ENCODE measurements around the gene PLGRKT. TPM values are rescaled to one million over a fixed set of nuclear protein-coding genes. Genes with fewer than 3 reads are reported as not detected.
"Not testable (repeated sequence)": the region's sequence is repeated elsewhere in the genome, so short reads cannot be mapped to it uniquely, and the experiment has no call there.

PLGRKT gene
- total and polyA plus RNA-seq, 3 experiments from 2014 or later: 34.3 to 48.6 (median 36.1) TPM

DNA sequence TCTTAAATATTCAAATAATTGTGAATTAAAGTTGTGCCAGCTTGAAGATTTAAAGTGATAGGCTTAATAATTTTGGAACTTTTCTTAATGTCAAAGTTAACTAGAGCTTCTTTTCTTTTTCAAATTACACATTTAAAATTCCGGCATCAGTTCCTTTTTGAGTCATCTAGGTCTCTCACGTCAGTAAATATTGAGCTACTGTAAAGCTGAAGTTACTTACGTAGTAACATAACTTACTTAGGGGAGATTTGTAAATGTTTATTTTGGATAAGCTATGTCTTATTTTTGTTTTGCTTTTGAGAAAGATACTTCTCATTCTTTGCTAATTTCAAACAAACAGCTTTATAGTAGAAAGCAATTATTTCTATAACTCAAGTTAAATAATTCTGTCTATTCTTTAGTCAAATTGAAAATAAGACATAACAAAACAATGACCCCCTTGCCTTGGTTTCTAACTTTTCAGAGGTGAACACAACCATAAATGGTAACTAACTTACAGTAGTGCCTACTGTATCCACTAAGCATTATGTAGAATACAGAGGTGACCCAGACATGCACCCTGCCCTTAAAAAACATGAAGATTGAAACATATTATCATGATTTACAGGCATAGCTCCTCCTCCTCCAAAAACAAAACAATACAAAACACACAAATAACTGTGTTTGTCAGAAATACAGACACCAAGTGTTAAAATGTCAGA is 42.4 kb upstream of the PLGRKT start:
- Histone ChIP-seq H3K27ac (ENCODE audit: low read depth, low read length) (no peak overlapping the region), H3K4me1 (ENCODE audit: insufficient read depth, low read length) (no peaks in the 10 kb centered on the region), H3K9me3 (ENCODE audit: low read length) (no peaks in the 10 kb centered on the region), H3K36me3 (ENCODE audit: insufficient read depth, low read length) (no peaks in the 10 kb centered on the region), H3K27me3 (ENCODE audit: insufficient read depth, low read length, poor library complexity, severe bottlenecking) (no peaks in the 10 kb centered on the region), H3K4me3 (ENCODE audit: low read length) (no peak overlapping the region)
- POLR2A ChIA-PET: interaction anchor here (0.5 kb wide), 1 partner anchor 120 kb away, joined by 4 read pairs; no protein-coding TSS in a partner anchor
- CTCF ChIA-PET: interaction anchor here (1.5 kb wide), 1 partner anchor 121 kb away, joined by 3 read pairs; no protein-coding TSS in a partner anchor
- Mint-ChIP-seq H3K27ac (no peak overlapping the region), H3K9me3 (peaks cover 0 to 6% (median 2%) of the 10 kb centered on the region in 5 donors), H3K4me1 (no peaks in the 10 kb centered on the region), H3K4me3 (no peak overlapping the region), H3K36me3 (peaks cover 3 to 22% (median 5%) of the 10 kb centered on the region in 3 donors), H3K27me3 (peaks cover 6 to 7% of the 10 kb centered on the region in 2 donors)
- no peak for DNase-seq

DNA sequence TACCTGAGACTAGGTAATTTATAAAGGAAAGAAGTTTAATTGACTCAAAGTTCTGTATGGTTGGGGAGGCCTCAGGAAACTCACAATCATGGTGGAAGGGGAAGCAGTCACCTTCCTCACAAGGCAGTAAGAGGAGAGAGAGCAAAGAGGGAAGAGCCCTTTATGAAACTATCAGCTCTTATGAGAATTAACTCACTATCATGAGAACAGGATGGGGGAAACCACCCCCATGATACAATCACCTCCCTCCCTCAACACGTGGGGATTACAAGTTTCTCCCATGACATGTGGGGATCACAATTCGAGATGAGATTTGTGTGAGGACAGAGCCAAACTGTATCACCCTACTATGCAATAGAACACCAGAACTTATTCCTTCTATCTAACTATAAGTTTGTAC is 40.5 kb upstream of the PLGRKT start:
- Histone ChIP-seq H3K27me3 (ENCODE audit: insufficient read depth, low read length, poor library complexity, severe bottlenecking) (no peaks in the 10 kb centered on the region), H3K4me1 (ENCODE audit: insufficient read depth, low read length) (no peaks in the 10 kb centered on the region), H3K27ac (ENCODE audit: low read depth, low read length) (no peak overlapping the region), H3K36me3 (ENCODE audit: insufficient read depth, low read length) (no peaks in the 10 kb centered on the region), H3K4me3 (ENCODE audit: low read length) (no peak overlapping the region), H3K9me3 (ENCODE audit: low read length) (no peaks in the 10 kb centered on the region)
- Mint-ChIP-seq H3K27me3 (peaks cover 4 to 6% of the 10 kb centered on the region in 2 donors), H3K4me3 (no peak overlapping the region), H3K9me3 (peaks cover 0 to 6% (median 4%) of the 10 kb centered on the region in 5 donors), H3K4me1 (peaks cover 3 to 5% (median 5%) of the 10 kb centered on the region in 3 donors), H3K36me3 (peaks cover 3 to 24% (median 7%) of the 10 kb centered on the region in 3 donors), H3K27ac (no peak overlapping the region)
- ChIA-PET POLR2A (no interaction called here), CTCF (no interaction called here)
- no peak for DNase-seq

- peaks cover 3 to 24% (median 7%) of the 10 kb centered on the region in 3 donors for H3K36me3 Mint-ChIP-seq
- H3K4me3 Mint-ChIP-seq; H3K9me3 ChIP-seq (ENCODE audit: low read length); H3K4me3 ChIP-seq (ENCODE audit: low read length); H3K27me3 Mint-ChIP-seq; H3K9me3 Mint-ChIP-seq; H3K4me1 Mint-ChIP-seq; DNase-seq; H3K4me1 ChIP-seq (ENCODE audit: insufficient read depth, low read length); H3K27ac Mint-ChIP-seq; H3K27me3 ChIP-seq (ENCODE audit: insufficient read depth, low read length, poor library complexity, severe bottlenecking); H3K27ac ChIP-seq (ENCODE audit: low read depth, low read length); POLR2A ChIA-PET; H3K36me3 ChIP-seq (ENCODE audit: insufficient read depth, low read length); CTCF ChIA-PET: not testable (repeated sequence)
Observed at GRCh38 chr9:5475611-5476010, 37.9 kb upstream of the PLGRKT start.

DNA sequence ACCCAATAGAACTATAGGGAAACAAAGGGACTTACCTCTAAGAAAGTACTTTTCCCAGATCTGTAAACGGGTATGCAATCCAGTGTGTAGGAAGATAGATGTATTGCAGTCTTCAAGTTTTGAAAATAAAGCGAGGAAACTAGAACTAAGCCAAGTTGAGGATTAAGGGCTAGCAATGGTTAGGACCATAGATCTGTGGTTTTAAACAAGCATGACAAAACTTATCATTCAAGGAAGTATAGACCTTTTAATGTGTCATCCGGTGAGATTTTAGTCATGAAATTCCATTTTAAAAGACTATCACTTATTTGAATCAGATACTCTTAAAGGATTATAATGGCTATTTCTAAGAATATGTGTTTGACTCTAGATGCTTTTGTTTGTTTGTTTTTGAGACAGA is 33.1 kb upstream of the PLGRKT start:
- no peak overlapping the region for H3K4me3 Mint-ChIP-seq
- Histone ChIP-seq H3K36me3 (ENCODE audit: insufficient read depth, low read length) (no peaks in the 10 kb centered on the region), H3K4me1 (ENCODE audit: insufficient read depth, low read length) (no peaks in the 10 kb centered on the region), H3K9me3 (ENCODE audit: low read length) (no peaks in the 10 kb centered on the region), H3K4me3 (ENCODE audit: low read length) (no peak overlapping the region), H3K27me3 (ENCODE audit: insufficient read depth, low read length, poor library complexity, severe bottlenecking) (no peaks in the 10 kb centered on the region), H3K27ac (ENCODE audit: low read depth, low read length) (no peak overlapping the region)
- ChIA-PET POLR2A (no interaction called here), CTCF (no interaction called here)
- peaks cover 17 to 33% (median 19%) of the 10 kb centered on the region in 3 donors for H3K36me3 Mint-ChIP-seq
- no peak overlapping the region for H3K27ac Mint-ChIP-seq
- peaks cover 3 to 5% (median 5%) of the 10 kb centered on the region in 3 donors for H3K4me1 Mint-ChIP-seq
- peaks cover 0 to 4% (median 0%) of the 10 kb centered on the region in 5 donors for H3K9me3 Mint-ChIP-seq
- DNase-seq: no peak
- H3K27me3 Mint-ChIP-seq: no peaks in the 10 kb centered on the region

- no peaks in the 10 kb centered on the region for H3K36me3 ChIP-seq (ENCODE audit: insufficient read depth, low read length)
- Mint-ChIP-seq H3K9me3 (peaks cover 0 to 2% (median 0%) of the 10 kb centered on the region in 5 donors), H3K27ac (no peak overlapping the region), H3K36me3 (peaks cover 11 to 38% (median 23%) of the 10 kb centered on the region in 3 donors), H3K4me1 (peaks cover 3 to 5% (median 5%) of the 10 kb centered on the region in 3 donors), H3K4me3 (no peak overlapping the region), H3K27me3 (no peaks in the 10 kb centered on the region)
- H3K4me3 ChIP-seq (ENCODE audit: low read length): no peak overlapping the region
- H3K4me1 ChIP-seq (ENCODE audit: insufficient read depth, low read length): no peaks in the 10 kb centered on the region
- POLR2A ChIA-PET: no interaction called here
- H3K27me3 ChIP-seq (ENCODE audit: insufficient read depth, low read length, poor library complexity, severe bottlenecking): no peaks in the 10 kb centered on the region
- CTCF ChIA-PET: no interaction called here
- DNase-seq: no peak
- H3K27ac ChIP-seq (ENCODE audit: low read depth, low read length): no peak overlapping the region
- no peaks in the 10 kb centered on the region for H3K9me3 ChIP-seq (ENCODE audit: low read length)
Observed at GRCh38 chr9:5470122-5470521, 32.4 kb upstream of the PLGRKT start.

DNA sequence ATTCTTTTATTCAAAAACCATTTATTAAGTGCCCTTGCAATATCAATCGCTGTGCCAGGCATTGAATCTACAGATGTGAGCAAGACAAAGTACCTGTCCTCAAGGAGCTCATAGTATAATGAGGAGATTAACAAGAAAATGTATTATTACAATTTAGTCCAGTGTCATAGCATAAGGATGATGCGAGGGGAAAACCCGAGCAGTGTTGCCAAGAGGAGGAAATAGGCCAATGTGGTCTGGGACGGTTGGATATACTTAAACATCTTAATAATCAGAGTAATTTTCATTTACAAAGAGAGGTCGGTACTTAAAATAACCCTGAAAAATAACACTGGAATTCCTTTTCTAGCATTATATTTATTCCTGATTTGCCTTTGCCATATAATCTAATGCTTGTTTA is 31.1 kb upstream of the PLGRKT start:
- peaks cover 13 to 47% (median 27%) of the 10 kb centered on the region in 3 donors for H3K36me3 Mint-ChIP-seq
- no peaks in the 10 kb centered on the region for H3K27me3 Mint-ChIP-seq
- H3K27me3 ChIP-seq (ENCODE audit: insufficient read depth, low read length, poor library complexity, severe bottlenecking): no peaks in the 10 kb centered on the region
- H3K4me3 Mint-ChIP-seq: no peak overlapping the region
- CTCF ChIA-PET: interaction anchor here (1.3 kb wide), 1 partner anchor 19 kb away, joined by 4 read pairs; the partner anchor contains the start of gene CD274
- POLR2A ChIA-PET: no interaction called here
- no peak overlapping the region for H3K4me3 ChIP-seq (ENCODE audit: low read length)
- no peak overlapping the region for H3K27ac ChIP-seq (ENCODE audit: low read depth, low read length)
- H3K4me1 Mint-ChIP-seq: no peaks in the 10 kb centered on the region
- H3K4me1 ChIP-seq (ENCODE audit: insufficient read depth, low read length): no peaks in the 10 kb centered on the region
- no peaks in the 10 kb centered on the region for H3K36me3 ChIP-seq (ENCODE audit: insufficient read depth, low read length)
- peak overlapping the region in 1 of 8 donors; percentile 18 for H3K27ac Mint-ChIP-seq
- DNase-seq: no peak
- H3K9me3 Mint-ChIP-seq: no peaks in the 10 kb centered on the region
- H3K9me3 ChIP-seq (ENCODE audit: low read length): no peaks in the 10 kb centered on the region

- no peaks in the 10 kb centered on the region for H3K4me1 Mint-ChIP-seq
- CTCF ChIA-PET: interaction anchor here (1.0 to 1.2 kb wide), 3 partner anchors 123 to 280 kb away, joined by 3 read pairs; no protein-coding TSS in a partner anchor
- no peaks in the 10 kb centered on the region for H3K36me3 ChIP-seq (ENCODE audit: insufficient read depth, low read length)
- DNase-seq: no peak
- H3K9me3 Mint-ChIP-seq: no peaks in the 10 kb centered on the region
- H3K4me3 ChIP-seq (ENCODE audit: low read length): no peak overlapping the region
- H3K27ac Mint-ChIP-seq: peak overlapping the region in 3 of 8 donors; percentile 5 to 32 (median 7)
- H3K4me3 Mint-ChIP-seq: no peak overlapping the region
- H3K27ac ChIP-seq (ENCODE audit: low read depth, low read length): no peak overlapping the region
- H3K4me1 ChIP-seq (ENCODE audit: insufficient read depth, low read length): no peaks in the 10 kb centered on the region
- no peaks in the 10 kb centered on the region for H3K9me3 ChIP-seq (ENCODE audit: low read length)
- POLR2A ChIA-PET: no interaction called here
- H3K36me3 Mint-ChIP-seq: peaks cover 17 to 62% (median 39%) of the 10 kb centered on the region in 3 donors
- H3K27me3 ChIP-seq (ENCODE audit: insufficient read depth, low read length, poor library complexity, severe bottlenecking): no peaks in the 10 kb centered on the region
- H3K27me3 Mint-ChIP-seq: no peaks in the 10 kb centered on the region
Observed at GRCh38 chr9:5466766-5467165, 29.0 kb upstream of the PLGRKT start.

DNA sequence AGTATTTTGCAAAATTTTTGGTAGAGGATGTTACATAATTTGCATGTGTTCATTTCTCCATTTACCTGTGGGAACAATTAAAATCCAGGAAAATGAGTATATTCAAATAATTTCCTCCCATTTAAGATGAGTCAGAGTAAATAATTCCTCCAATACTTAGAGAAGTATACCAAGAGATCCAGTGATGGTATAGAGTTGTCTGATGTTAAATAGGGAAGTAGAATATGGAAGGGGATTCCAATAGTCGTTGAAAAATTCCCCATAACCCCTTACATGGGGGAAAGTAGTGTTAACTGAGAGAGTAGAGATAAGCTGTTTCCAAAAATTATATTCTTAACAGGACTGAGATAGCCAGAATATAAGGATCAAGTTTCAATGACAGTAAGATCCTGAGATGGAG is 28.3 kb upstream of the PLGRKT start:
- Mint-ChIP-seq H3K4me3 (no peak overlapping the region), H3K27ac (peak overlapping the region in 1 of 8 donors; percentile 31), H3K4me1 (no peaks in the 10 kb centered on the region), H3K9me3 (no peaks in the 10 kb centered on the region), H3K36me3 (peaks cover 17 to 62% (median 40%) of the 10 kb centered on the region in 3 donors), H3K27me3 (no peaks in the 10 kb centered on the region)
- H3K4me3 ChIP-seq (ENCODE audit: low read length): no peak overlapping the region
- CTCF ChIA-PET: interaction anchor here (1.2 kb wide), 1 partner anchor 280 kb away, joined by 3 read pairs; no protein-coding TSS in a partner anchor
- H3K27ac ChIP-seq (ENCODE audit: low read depth, low read length): no peak overlapping the region
- no peaks in the 10 kb centered on the region for H3K9me3 ChIP-seq (ENCODE audit: low read length)
- H3K27me3 ChIP-seq (ENCODE audit: insufficient read depth, low read length, poor library complexity, severe bottlenecking): no peaks in the 10 kb centered on the region
- POLR2A ChIA-PET: no interaction called here
- H3K4me1 ChIP-seq (ENCODE audit: insufficient read depth, low read length): no peaks in the 10 kb centered on the region
- H3K36me3 ChIP-seq (ENCODE audit: insufficient read depth, low read length): no peaks in the 10 kb centered on the region
- no peak for DNase-seq
